HG03196 (cell line): Measurements from ENCODE around the gene DKK3.

Source experiments
- ATAC-seq: cut with Tn5 transposase; IDR thresholded peaks from one replicate; pipeline ENCODE4 v1.9.1; 2021; ENCODE audit not compliant: unreplicated experiment

The DKK3 gene

DNA sequence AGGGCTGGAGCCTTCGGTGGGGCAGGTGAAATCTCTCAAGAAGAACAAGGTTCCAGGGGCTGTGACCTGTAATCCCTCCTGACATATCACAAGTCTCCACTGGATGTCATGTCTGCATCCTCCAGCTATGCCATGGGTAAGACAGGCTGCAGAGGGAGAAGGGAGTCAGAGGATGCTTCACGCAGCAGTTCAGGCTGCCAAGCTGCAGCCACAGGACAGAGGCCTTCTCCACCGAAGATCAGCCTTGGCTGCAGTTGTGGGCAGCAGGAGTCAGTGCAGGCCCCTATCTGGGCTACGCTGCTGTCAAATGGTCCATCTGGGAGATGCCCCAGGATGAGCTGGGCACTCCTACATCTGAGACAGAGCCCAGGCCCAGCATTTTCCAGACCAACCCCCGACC, 25.0 kb downstream of the DKK3 start:
- no peak for ATAC-seq

DNA sequence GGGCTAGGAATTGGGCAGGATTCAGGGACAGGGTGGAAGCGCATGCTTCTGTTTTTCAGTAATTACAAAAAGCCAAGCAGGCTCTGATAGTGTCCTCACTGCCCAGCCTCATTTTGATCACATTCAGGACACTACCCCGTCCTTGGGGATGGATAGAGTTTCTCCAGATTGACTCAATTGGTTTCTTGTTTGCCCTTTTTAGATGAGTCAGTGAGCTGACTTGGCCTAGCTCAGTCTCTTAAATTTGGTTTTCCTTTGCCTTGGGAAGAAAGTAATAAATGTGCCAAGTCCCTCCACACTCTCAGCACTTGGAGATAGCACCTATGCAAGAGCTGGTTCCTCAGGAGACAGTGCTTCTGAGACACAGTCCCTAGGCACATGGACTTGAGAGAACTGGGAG, 25.5 kb downstream of the DKK3 start:
- no peak for ATAC-seq

DNA sequence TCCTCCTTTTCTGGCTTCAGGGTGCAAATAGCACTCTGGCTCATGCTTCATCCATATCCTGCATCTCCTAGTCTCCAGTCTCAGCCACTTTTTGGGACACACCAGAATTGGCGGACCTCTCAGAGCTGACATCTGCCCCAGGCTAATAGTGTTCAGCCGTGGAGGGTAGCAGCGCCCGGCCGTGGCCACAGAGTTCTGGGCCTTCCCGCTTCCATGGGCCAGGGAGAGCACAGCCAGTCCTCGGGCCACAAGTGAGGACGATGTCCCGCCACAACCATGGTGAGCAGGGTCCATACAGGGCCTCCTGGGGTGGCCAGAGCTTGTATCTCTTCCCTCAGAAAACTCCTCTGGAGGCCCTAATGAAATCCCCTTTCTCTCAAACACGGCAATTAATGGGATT, 26.0 kb downstream of the DKK3 start:
- no peak for ATAC-seq

DNA sequence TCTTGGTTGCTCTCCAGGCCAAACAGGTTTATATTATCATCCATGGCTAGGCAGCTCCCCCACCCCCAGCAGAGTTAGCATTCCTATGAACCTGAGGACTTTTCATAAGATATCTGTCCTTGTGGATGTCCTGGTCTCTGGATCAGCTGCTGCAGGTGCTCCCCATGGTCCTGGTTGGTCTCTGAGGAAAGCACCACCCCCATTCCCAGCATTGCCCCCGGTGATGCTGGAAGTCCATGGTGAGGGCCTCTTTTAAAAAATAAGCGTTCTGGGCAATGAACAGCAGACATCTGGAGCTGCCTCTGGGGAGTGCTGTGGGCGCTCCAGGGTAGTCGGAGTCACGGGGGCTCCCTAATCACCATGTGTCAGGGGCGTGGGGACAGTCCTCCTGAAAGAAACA, 26.6 kb downstream of the DKK3 start:
- ATAC-seq, result no peak

DNA sequence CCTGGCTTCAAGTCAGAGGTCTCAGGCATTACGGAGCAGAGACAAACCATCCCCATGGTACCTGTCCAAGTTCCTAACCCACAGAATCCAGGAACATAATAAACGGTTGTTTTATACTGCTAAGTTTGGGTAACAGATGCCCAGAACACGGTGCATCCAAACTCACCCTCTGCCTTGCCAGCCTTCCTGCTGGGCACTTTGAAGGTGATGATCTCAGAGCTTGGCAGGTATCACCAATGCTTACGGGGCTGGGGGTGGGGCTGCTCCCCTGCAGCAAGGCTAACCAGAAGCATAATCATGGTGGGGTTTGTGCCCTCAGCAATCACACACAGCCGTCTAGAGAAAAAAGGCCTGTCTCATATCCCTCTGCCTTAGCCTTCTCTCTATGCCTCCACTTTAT, 27.1 kb downstream of the DKK3 start:
- no peak for ATAC-seq

DNA sequence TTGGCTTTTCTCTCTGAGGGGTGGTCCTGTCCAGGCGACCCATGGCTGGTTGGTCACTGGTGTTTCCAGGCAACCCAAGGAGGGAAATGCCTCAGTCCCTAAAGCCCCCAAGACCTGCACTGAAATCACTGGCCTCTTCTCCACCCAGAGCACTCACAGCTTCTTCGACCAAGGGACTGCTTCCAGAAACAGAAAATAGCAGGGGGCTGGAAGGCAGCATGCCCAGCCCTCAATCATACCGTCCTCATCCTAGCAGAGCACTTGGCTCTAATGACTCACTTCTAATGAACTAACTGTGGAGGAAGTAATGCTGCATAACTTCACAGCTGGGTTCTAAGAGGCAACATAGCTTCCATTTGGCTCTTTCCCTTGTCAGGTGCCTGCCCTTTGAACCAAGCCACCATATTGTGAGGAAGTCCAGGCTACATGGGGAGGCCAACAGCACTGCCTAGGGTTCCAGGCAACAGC, 27.6 kb downstream of the DKK3 start:
- ATAC-seq, result no peak

DNA sequence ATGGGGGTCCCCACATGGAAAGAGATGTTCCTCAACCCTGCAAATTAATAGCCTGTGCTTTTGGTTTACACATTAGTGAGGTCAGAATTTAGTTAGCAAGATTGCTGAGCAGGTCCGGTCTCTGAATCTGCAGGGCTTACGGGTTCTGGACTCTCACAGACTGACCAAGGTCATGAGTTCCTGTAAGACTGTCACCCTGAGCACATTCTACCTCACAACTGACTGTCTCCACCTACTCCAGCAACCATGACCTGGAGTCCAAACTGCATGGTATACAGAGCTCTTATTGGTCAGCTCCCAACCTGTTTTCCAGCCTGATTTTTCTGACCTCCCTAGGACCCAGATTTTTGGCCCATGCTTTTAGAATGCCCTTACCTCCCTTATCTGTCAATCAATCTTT, 28.2 kb downstream of the DKK3 start:
- ATAC-seq, result no peak

DNA sequence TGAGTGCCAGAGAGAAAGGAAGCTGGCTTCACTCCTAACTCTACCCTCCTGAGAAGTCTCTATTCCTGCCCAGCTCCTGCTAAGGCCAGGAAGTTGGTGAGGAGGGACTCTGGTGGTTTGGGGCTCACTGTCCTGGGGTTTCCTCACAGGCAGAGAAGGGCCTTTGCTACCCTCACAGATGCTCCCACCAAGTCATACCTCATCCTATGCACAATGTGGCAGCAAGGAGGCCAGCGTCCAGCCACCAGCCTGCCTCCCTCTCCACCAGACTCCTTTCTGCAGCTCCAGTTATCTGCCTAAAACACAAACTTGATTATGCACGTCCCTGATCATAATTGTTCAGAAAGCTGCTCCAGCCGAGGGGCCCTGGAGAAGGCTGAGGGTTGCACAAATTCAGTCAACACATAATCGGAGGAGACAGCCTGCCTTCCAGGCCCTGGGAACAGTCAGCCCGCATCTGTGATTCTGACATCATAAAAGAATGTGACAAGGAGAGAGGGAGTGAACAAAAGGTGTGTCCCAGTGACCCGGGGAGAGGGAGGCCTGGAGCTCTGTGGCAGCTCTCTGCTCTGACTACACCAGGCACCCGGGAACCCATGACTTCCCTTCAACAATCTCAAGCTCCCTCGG, 28.8 kb downstream of the DKK3 start:
- ATAC-seq, result no peak

DNA sequence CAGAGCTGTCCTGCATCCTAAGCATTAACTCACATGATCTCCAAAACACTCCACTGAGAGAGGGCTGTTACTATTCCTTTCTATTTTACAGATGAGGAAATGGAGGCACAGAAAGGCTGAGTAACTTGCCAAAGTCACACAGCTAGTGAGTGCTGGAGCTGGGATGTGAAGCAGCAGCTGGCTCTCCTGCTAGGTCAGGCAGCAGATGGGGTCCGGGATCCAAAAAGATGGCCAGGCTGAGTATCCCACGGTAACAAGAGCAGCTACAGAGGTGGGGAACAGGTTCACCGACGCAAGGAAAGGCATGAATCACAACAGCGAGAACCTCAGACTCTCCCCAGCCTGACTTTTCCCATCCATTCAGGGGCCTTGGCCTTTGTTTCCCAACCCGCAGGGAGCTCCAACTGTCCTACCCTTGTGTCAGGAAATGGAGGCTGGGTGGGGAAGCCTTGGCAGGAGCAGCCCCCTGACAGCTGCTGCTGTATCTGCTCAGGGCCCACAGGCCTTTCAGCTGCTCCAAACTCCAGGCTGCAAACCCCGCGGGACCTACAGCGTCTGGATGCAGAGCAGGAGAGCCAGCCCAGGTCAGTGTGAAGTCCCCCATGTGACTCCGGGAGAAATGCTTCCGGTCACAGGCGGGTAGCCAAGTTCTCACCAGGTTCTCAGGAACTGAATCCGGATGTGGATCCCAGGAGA, 29.5 kb downstream of the DKK3 start:
- no peak for ATAC-seq

DNA sequence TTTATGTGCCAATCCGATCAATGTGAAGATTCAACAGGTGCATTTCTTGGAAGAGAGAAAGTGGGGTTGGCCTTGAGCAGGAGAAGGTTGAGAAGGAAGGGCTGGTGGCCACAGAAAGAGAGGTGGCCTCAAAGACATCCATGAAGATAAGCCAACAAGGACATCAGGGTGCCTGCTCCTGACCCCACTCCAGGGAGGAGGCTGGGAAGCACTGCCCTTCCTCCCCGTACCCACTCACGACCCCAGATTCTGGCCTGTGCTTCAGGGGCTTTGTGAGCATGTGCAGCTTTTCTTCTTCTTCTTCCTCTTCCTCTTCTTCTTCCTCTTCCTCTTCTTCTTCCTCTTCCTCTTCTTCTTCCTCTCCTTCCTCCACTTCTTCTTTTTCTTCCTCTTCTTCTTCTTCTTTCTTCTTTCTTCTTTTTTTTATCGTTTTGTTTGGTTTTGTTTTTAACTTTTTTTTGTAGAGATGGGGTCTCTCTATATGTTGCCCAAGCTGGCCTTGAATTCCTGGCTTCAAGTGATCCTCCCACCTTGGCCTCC, 30.3 kb downstream of the DKK3 start:
- ATAC-seq, result no peak

DNA sequence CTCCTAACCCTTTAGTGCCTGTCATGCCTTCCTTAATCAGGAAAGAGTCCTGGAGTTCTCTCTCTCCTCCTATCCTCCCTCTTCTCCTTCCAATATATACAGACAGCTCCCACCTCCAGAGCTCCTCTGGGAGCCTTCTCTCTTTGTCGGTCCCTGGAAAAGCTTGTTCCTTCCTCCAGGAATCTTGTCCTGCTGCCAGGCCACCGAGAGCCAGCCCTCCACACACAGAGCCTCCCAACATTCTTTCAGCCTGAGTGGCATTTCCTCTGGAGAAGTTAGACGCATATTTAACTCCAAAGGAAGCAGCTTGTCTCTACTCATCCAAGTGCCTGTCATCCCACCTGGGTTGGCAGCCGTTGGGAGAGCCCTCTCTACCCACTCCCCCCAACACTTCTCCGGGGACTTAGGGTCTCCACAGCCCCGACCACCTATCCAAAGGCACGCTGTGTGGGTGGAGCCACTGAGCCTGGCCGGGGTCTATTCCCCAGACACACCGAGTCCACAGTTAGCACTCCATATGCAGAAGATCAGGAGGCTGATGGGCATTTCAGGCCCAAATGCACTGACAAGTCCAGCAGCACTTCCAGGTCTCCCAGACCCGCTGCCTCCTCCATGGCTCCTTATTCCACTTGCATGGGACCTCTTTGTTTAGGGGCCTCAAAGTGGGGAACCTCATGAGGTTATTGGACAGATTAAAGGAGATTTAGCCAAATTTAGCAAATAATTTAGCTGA, 31.1 kb downstream of the DKK3 start:
- no peak for ATAC-seq

DNA sequence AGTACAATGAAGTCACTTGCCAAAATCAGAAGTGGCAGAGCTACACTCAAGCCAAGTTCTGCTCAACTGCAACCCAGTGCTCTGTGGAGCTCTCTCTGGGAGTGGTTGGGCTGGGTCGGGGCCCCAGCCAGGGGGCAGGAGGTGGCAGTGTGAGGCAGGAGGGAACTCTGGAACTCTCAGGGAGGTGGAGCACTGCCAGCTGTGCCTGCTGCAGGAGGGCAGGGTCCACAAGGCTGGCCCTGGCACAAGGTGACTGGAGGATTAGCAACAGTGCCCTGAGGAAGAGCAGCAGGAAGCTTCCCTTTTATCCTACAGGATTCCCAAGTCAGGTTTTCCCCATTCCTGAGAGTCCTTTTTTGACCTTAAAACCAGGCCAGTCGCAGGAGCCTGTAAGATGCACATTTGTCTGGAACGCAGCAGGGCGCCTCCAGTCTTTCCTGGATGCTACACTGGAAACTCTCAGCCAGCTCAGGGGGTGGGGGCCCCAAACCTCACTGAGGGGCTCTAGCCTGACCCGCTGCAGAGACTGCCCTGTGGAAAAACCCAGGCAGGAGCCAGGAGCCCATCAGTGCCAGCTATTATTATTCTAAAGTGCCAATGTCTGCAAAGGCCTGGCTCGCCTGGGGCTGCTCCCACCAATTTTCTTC, 31.8 kb downstream of the DKK3 start:
- ATAC-seq, result no peak

DNA sequence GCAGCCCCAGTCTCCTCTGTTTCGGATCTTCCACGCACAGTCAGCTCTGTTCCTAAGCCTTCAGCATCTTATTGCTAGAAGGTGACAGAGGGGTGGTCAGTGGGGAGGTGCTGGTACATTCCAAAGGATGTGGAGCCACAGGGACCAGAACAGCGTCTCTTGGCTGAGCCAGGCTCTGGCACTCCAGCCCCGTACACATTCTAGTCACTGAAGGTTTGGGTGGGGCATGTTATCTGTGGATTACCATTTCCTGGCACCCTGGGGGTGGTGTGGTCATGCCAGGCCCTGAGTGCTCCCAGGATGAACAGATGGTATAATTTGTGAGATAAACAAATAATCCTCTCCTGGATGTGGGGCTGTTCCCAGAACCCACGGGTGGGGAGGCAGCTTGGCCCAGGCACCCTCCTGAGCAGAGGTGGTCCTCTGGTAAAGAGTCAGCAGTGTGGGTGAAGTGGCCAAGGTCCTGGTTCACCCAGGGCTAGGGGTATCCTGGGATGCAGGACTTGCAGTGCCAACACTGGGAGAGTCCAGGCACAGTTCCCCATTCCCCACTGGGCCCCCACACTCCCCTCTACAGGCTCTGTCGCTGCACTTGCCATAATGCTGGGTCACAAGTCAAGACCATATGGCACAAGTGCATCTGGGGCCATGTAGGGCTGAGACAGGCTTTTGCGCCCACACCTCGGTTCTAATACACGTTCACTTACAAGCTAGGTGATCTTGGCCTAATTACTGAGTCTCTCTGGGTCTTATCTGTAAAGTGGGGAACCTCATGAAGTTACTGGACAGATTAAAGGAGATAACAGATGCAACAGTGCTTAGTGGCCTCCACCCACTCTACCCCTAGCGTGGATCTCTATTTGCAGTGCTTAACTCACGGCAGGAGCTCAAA, 33.0 kb downstream of the DKK3 start:
- ATAC-seq, result no peak

DNA sequence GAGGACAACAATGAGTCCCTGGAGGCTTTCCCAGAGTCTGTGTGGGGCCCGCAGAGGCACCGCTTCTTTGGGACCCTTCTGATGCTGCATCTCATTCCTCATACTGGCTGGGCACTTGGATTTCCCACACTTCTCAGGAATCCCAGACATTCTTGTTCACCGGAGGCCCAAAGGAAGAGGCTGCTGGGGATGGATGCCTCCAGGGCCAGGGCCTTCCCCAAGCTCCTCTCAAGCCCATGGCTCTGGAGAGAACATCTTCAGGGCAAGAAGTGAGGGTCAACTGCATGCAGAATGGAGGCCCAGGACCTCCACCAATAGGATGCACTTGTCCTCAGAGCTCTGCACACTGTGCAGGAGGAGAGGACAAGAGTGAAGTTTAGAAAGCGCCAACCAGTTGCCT, 34.6 kb downstream of the DKK3 start:
- no peak for ATAC-seq

DNA sequence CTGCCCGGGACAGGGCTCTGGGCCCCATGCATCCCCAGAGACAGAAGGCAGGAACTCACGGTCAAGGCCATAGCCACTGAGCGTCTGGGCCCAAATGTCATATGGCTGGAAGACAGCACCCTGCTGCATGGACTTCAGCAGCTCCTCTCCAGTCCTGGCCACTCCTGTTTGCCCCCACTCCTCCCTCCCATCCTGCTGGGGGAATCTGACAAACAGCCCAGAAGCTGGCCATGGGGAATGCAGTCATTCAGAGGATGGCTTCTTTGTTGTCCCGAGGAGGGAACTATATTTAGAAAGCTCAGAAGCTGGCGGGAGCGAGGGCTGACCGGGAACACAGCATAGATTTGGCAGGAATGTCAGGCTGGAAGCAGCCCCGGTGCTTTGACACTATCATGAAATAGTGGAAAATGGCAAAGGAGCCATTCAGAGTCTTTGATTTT, 35.0 kb downstream of the DKK3 start:
- no peak for ATAC-seq

DNA sequence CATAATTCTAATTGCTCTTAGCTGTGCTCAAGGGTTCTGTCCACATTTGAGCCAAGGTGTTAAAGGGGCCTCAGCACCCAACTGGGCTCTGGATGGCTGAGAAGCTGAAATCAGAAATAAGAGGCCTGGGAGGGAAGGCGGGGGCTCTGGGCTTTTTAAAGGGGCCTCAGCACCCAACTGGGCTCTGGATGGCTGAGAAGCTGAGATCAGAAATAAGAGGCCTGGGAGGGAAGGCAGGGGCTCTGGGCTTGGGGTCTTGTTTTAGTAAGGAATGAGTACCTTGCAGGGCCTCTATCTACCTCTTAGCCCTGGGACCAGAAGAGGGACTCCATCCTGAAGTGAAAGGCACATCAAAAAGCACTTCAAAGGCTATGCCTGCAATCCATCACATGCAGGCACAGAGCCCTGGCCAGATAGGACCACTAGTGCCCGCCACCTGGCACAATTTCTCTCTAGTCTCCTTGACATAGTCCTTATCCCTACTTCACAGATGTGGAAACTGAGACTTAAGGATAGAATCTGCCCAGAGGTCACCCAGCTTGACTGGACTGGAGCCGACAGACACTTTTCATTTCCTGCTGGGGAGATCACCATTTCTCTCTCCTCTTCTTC, 35.6 kb downstream of the DKK3 start:
- no peak for ATAC-seq

DNA sequence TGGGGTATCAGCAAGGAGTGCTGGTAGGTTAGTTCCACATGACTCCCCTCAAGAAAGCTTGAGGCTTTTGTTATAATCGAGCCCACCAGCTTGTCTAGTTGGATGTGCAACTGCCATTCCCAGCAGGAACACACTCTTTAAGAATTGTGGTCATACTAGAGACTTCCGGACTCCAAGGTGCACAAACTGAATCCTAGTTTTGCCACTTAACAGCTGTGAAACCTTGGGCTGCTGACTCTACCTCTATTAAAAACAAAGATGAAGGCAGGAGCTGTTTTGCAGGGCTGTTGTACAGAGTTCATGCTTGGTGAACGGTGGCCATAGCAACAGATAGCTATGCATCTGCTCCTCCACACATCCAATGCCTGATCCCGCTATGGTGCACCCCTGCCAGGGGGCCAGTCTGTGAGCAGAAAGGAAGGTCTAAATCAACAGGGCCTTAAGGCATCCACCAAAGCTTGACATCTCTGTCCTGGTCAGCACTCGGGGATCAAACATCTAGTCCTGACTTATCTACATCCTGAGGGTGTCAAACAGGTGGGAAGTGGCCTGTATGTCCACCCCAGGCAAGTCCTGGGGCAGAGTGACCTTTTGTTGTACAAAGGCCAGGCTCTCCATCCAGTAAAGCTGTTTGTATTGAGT, 36.4 kb downstream of the DKK3 start:
- ATAC-seq, result no peak

DNA sequence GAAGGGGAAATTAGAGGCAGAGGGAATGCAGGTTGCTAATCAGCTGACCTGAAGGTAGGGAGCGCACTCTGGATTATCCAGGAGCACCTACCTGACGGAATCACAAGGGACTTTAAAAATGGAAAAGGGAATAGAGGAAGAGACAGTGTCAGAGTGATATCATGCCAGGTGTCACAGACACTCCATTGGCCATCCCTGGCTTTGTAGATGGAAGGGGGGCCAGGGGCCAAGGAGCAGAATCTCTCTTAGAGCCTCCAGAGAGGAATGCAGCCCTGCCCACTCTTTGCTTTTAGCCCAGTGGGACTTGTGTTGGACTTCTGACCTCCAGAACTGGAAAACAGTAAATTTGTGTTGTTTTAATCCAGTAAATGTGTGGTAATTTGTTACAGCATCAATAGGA, 37.9 kb downstream of the DKK3 start:
- ATAC-seq, result no peak

DNA sequence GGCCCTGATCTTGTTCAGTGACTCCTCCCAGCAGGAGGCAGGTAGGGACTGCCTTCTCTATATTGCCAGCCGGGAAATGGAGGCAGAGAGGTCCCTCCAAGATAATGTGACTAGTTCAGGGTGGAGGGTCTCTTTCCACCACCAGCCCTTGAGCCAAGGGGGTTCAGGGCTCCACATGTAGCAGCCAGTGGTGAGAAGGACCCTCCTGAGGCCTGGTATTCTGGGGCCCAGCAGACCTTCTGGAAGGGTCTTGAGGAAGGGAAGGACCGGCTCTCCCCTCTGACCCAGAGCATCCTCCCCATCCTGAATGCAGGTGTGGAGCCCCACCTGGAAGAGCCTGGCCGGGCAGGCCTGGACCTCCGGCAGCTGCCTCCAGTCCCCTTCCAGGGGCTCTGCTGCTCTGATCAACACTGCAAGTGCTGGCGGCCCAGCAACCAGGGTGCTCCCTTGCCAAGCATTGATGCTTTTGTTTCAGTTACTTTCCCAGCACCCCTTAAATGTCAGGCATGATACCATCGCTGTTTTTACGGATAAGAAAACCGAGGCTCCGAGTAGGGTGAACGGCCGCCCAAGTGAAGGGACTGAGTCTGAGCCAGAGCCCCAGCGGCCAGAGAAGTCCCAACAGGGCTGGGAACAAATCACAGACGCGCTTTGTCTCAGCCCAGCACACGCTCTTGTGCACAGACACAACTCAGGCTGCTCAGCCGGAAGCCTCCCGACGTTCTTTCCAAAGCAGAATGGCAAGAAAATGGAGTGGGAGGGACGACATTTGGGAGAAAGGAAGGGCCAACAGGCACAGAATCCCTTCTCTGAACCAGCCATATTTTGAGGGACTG, 38.8 kb downstream of the DKK3 start:
- no peak for ATAC-seq
